GM21619 (cell line): Measurements from ENCODE around the gene EYS.
"Not testable (repeated sequence)": the region's sequence is repeated elsewhere in the genome, so short reads cannot be mapped to it uniquely, and the experiment has no call there.

Source experiments
- ATAC-seq: cut with Tn5 transposase; IDR thresholded peaks from one replicate; pipeline ENCODE4 v1.9.1; 2021; ENCODE audit not compliant: unreplicated experiment

The EYS gene

GRCh38 chr6:65469650-65470049 is 237.4 kb downstream of the EYS start:
- no peak for ATAC-seq

- no peak for ATAC-seq
These were observed 238.7 kb downstream of the EYS start for GRCh38 chr6:65468307-65468706.

- ATAC-seq = no peak
These were observed 245.9 kb downstream of the EYS start for GRCh38 chr6:65461121-65461520.

- no peak for ATAC-seq
These were observed 254.7 kb downstream of the EYS start for GRCh38 chr6:65452333-65452732.

GRCh38 chr6:65450451-65450850 is 256.6 kb downstream of the EYS start:
- no peak for ATAC-seq

GRCh38 chr6:65449926-65450325 is 257.1 kb downstream of the EYS start:
- ATAC-seq = no peak

- ATAC-seq = no peak
These were observed 258.2 kb downstream of the EYS start for GRCh38 chr6:65448866-65449265.

GRCh38 chr6:65436281-65436680 is 270.7 kb downstream of the EYS start:
- ATAC-seq = no peak

GRCh38 chr6:65416621-65417020 is 290.4 kb downstream of the EYS start:
- ATAC-seq = no peak

GRCh38 chr6:65410309-65410708 is 296.7 kb downstream of the EYS start:
- ATAC-seq = no peak

- ATAC-seq = no peak
These were observed 304.5 kb downstream of the EYS start for GRCh38 chr6:65402564-65402963.

- no peak for ATAC-seq
These were observed 307.5 kb downstream of the EYS start for GRCh38 chr6:65399355-65400084.

- ATAC-seq = no peak
These were observed 308.2 kb downstream of the EYS start for GRCh38 chr6:65398851-65399250.

- no peak for ATAC-seq
These were observed 356.5 kb downstream of the EYS start for GRCh38 chr6:65350530-65350929.

- ATAC-seq = not testable (repeated sequence)
These were observed 404.4 kb downstream of the EYS start for GRCh38 chr6:65302655-65303054.

GRCh38 chr6:65299236-65299635 is 407.8 kb downstream of the EYS start:
- no peak for ATAC-seq

- no peak for ATAC-seq
These were observed 411.2 kb downstream of the EYS start for GRCh38 chr6:65295812-65296211.

- ATAC-seq = no peak
These were observed 417.5 kb downstream of the EYS start for GRCh38 chr6:65289491-65289890.

GRCh38 chr6:65285275-65285674 is 421.8 kb downstream of the EYS start:
- no peak for ATAC-seq

- no peak for ATAC-seq
These were observed 427.0 kb downstream of the EYS start for GRCh38 chr6:65280060-65280459.

- ATAC-seq = no peak
These were observed 444.8 kb downstream of the EYS start for GRCh38 chr6:65262241-65262640.

GRCh38 chr6:65259982-65260381 is 447.0 kb downstream of the EYS start:
- ATAC-seq = no peak

- no peak for ATAC-seq
These were observed 448.0 kb downstream of the EYS start for GRCh38 chr6:65259059-65259458.
